Neuronal stem cell (in vitro differentiated cells): ENCODE data around the gene PCDHGC4.

ENCODE experiments used
- DNase-seq: peaks from one replicate; pipeline ENCODE4 v3.0.0-alpha.2; 2013; ENCODE audit warnings: low spot score
- H2AFZ ChIP-seq: one replicate; pipeline ENCODE4 v1.6.1; 2013; ENCODE audit warnings: mild to moderate bottlenecking, low read length, inconsistent platforms
- H2AK5ac ChIP-seq: 2 replicates; pipeline ENCODE4 v1.6.1; 2013; ENCODE audit warnings: low read depth, mild to moderate bottlenecking, inconsistent platforms, low read length, moderate library complexity, mixed read lengths
- H2BK120ac ChIP-seq: 2 replicates; pipeline ENCODE4 v1.6.1; 2013; ENCODE audit warnings: low read depth, mild to moderate bottlenecking, inconsistent platforms, low read length, moderate library complexity, mixed read lengths
- H2BK12ac ChIP-seq: one replicate; pipeline ENCODE4 v1.6.1; 2013; ENCODE audit warnings: low read length, inconsistent platforms
- H2BK15ac ChIP-seq: 2 replicates; pipeline ENCODE4 v1.6.1; 2013; ENCODE audit warnings: mild to moderate bottlenecking, low read length, inconsistent platforms, mixed read lengths
- H2BK5ac ChIP-seq: one replicate; pipeline ENCODE4 v1.6.1; 2013; ENCODE audit warnings: inconsistent platforms, mild to moderate bottlenecking, low read length, moderate library complexity
- H3K14ac ChIP-seq: one replicate; pipeline ENCODE4 v1.6.1; 2013; ENCODE audit warnings: low read length, inconsistent platforms
- H3K18ac ChIP-seq: 2 replicates; pipeline ENCODE4 v1.6.1; 2013; ENCODE audit warnings: low read length, inconsistent platforms
- H3K23ac ChIP-seq: 2 replicates; pipeline ENCODE4 v1.6.1; 2013; ENCODE audit warnings: low read depth, mild to moderate bottlenecking, mixed read lengths, low read length, inconsistent platforms; ENCODE audit not compliant: poor library complexity
- H3K27ac ChIP-seq: replicated peaks from 3 replicates; pipeline ENCODE4 v1.5.1; 2013; ENCODE audit warnings: low read length, inconsistent platforms
- H3K27me3 ChIP-seq, 3 experiments: 2 replicates each; pipeline ENCODE4 v1.6.1; 2013; ENCODE audit warnings: low read length in 3 of 3, mild to moderate bottlenecking in 2 of 3, inconsistent platforms in 1 of 3, low read depth in 1 of 3, mixed read lengths in 1 of 3, moderate library complexity in 1 of 3; ENCODE audit not compliant: control insufficient read depth in 3 of 3, insufficient read depth in 3 of 3
- H3K36me3 ChIP-seq, 2 donors: replicated peaks in 1 of 2; 2 replicates each; pipeline ENCODE4 v1.6.1; 2013; ENCODE audit warnings: low read length in 2 of 2; ENCODE audit not compliant: control insufficient read depth in 2 of 2, insufficient read depth in 2 of 2
- H3K4ac ChIP-seq: 2 replicates; pipeline ENCODE4 v1.6.1; 2013; ENCODE audit warnings: inconsistent platforms, mild to moderate bottlenecking, low read length, moderate library complexity
- H3K4me1 ChIP-seq, 2 donors: 1 replicate in 1 of 2; 2 replicates in 1 of 2; pipeline ENCODE4 v1.6.1; 2013; ENCODE audit warnings: low read length in 2 of 2, low read depth in 1 of 2; ENCODE audit not compliant: control insufficient read depth in 2 of 2, insufficient read depth in 1 of 2
- H3K4me2 ChIP-seq: one replicate; pipeline ENCODE4 v1.6.1; 2013; ENCODE audit warnings: mild to moderate bottlenecking, low read length, inconsistent platforms; ENCODE audit not compliant: insufficient read depth, poor library complexity, severe bottlenecking
- H3K4me3 ChIP-seq, 2 donors: 2 replicates each; pipeline ENCODE4 v1.5.1; 2013; ENCODE audit warnings: low read length in 2 of 2, mild to moderate bottlenecking in 2 of 2, inconsistent platforms in 1 of 2, moderate library complexity in 1 of 2
- H3K79me1 ChIP-seq: one replicate; pipeline ENCODE4 v1.6.1; 2013; ENCODE audit warnings: low read depth, mild to moderate bottlenecking, inconsistent platforms, low read length, moderate library complexity
- H3K9ac ChIP-seq: one replicate; pipeline ENCODE4 v1.6.1; 2013; ENCODE audit warnings: mild to moderate bottlenecking, low read depth, low read length, inconsistent platforms; ENCODE audit not compliant: poor library complexity
- H3K9me3 ChIP-seq, 2 donors: replicated peaks in 1 of 2; 2 replicates each; pipeline versions ENCODE3 to v1.6.1; 2013; ENCODE audit warnings: low read length in 2 of 2, mild to moderate bottlenecking in 2 of 2, inconsistent platforms in 1 of 2, low read depth in 1 of 2, mixed read lengths in 1 of 2, moderate library complexity in 1 of 2; ENCODE audit not compliant: control insufficient read depth in 2 of 2, insufficient read depth in 1 of 2
- H4K8ac ChIP-seq: one replicate; pipeline ENCODE4 v1.6.1; 2013; ENCODE audit warnings: low read depth, mild to moderate bottlenecking, inconsistent platforms, low read length, moderate library complexity
- H4K91ac ChIP-seq: one replicate; pipeline ENCODE4 v1.6.1; 2013; ENCODE audit warnings: low read length, low read depth, mild to moderate bottlenecking, inconsistent platforms; ENCODE audit not compliant: poor library complexity
- WGBS, 2 donors: extraction: QIAGEN DNeasy Blood & Tissue Kit; methylation state at CpG; one replicate each; pipeline ENCODE4 v1.1.7; 2013; ENCODE audit warnings: missing lambda C conversion rate in 2 of 2, mixed read lengths in 1 of 2; ENCODE audit not compliant: insufficient read length in 2 of 2, insufficient replicate concordance in 1 of 2; ENCODE audit errors: extremely low coverage in 2 of 2; 5-methylcytosine and 5-hydroxymethylcytosine counted together

PCDHGC4 gene

DNA sequence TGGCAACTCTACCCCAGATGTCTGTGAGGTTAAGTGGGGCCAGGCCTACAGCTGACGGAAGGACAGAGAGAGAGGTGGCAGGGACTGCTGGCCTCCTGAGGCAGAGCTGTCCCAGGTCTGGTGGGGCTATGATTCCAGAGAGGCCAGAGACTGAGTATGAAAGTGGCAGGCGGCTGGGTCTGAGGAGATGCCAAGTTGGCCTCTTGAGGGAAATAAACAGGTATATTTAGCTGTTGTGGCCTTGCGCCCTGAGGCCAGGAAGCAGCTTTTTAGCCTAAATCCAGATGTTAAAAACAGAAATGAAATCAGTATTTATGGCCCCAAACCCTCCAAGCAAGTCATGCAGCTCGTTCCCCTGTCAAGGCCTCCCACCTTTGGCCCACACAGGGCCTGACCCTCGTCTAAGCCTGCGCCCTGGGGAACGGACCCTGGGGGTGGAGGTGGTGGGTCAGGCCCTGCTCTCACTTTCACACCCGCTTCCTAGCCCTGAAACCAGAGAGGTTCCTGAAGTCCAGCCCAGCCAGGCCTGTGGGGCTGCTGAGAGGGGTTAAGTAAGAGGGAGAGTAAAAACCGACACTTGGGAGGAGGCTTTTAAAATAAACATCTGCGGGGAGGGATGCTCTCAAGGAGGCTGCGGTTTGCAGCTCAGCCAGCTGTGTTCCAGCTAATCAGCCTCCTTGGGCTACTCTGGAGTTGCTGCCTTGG, 22.7 kb downstream of the PCDHGC4 start:
- Histone ChIP-seq H3K4me2 (no peak overlapping the region), H2BK120ac (peak overlapping the region; percentile 56), H4K91ac (no peak overlapping the region), H3K4ac (no peak overlapping the region), H2BK15ac (peak overlapping the region; percentile 40), H3K18ac (peak overlapping the region; percentile 91), H2AK5ac (peak overlapping the region; percentile 83), H3K4me3 (no peak overlapping the region), H3K79me1 (no peaks in the 10 kb centered on the region), H2AFZ (no peak overlapping the region), H3K14ac (no peak overlapping the region), H3K36me3 (peaks cover 33 to 48% of the 10 kb centered on the region in 2 donors), H2BK5ac (peak overlapping the region; percentile 82), H2BK12ac (peak overlapping the region; percentile 18), H3K9me3 (peaks cover 0 to 2% of the 10 kb centered on the region in 2 donors), H3K23ac (no peak overlapping the region), H3K27me3 (no peaks in the 10 kb centered on the region), H3K9ac (peak overlapping the region; percentile 53), H4K8ac (no peak overlapping the region), H3K27ac (peak overlapping the region; percentile 92), H3K4me1 (peaks cover 27 to 29% of the 10 kb centered on the region in 2 donors)
- no CpG with 5 or more reads among the region's 11 CpGs for WGBS, 2 donors
- DNase-seq, result no peak

DNA sequence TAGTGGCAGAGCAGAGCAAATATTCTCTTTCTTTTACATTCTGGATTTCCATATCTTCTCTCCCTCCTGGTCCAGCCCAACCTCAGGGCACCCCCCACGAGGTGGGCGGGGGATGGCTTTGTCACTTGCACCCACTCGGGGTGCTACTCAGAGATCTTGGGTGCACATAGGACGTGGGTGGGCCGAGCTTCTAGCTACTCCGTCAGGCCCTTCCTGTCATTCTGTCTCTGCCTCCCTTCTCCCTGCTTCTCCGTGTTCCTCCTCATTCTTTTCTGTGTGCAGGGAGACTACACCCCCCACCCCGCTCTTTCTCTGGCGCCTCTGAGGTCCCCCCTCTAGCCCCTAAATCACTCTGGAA, 23.6 kb downstream of the PCDHGC4 start:
- H3K9ac ChIP-seq, result no peak overlapping the region
- no peak for DNase-seq
- H3K79me1 ChIP-seq, result no peaks in the 10 kb centered on the region
- H3K4ac ChIP-seq, result no peak overlapping the region
- peak overlapping the region; percentile 91 for H3K18ac ChIP-seq
- H3K36me3 ChIP-seq, result peaks cover 33 to 48% of the 10 kb centered on the region in 2 donors
- H3K14ac ChIP-seq, result no peak overlapping the region
- peaks cover 0 to 2% of the 10 kb centered on the region in 2 donors for H3K9me3 ChIP-seq
- no peak overlapping the region for H2BK15ac ChIP-seq
- peak overlapping the region; percentile 81 for H2AFZ ChIP-seq
- peak overlapping the region; percentile 92 for H3K27ac ChIP-seq
- H3K4me2 ChIP-seq, result no peak overlapping the region
- no CpG with 5 or more reads among the region's 9 CpGs for WGBS, 2 donors
- peak overlapping the region; percentile 82 for H2BK5ac ChIP-seq
- H2BK12ac ChIP-seq, result no peak overlapping the region
- no peak overlapping the region for H4K8ac ChIP-seq
- no peak overlapping the region for H3K23ac ChIP-seq
- H3K4me1 ChIP-seq, result peaks cover 30 to 35% of the 10 kb centered on the region in 2 donors
- peak overlapping the region in 1 of 2 donors; percentile 18 for H3K4me3 ChIP-seq
- no peak overlapping the region for H4K91ac ChIP-seq
- H2BK120ac ChIP-seq, result peak overlapping the region; percentile 56
- H3K27me3 ChIP-seq, result no peaks in the 10 kb centered on the region
- no peak overlapping the region for H2AK5ac ChIP-seq

DNA sequence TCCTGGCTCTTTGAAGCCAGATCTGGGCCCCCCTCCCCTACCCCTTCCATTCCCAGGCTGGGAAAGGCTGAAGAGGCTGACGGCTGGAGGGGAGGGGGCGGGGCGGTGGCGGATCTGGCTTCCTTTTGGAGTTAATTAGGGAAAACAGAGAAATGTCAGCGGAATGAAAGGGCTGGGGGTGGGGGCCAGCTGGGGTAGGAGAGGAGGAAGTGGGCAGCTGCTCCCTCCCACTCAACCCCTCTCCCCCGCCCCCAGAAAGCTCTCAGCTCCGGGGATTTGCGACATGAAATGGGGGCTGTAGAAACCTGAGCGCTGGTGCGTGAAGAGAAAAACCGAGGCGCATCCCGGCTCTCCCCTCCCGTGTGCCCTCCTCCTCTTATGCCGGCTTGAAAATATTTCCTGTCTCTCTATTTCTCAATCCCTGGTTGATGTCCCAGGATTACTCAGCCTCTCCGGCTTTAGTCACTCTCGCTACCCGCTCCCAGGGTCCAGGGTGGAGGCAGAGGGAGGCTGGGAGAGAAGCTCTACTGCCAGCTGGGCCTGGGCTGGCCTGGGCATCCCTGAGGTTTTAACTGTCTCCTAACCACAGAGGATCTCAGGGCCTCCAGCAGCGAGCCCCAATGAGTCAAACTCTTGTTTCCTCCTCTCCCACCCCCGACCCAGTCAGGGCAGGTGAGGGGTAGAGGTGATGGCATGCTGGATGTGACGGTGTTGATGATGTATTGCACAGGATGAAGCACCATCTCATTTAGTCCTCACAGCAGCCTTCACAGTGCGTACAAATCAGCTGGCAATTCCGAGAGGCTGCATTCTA, 24.2 kb downstream of the PCDHGC4 start:
- peak overlapping the region; percentile 29 for H3K4ac ChIP-seq
- peak; percentile 93 for DNase-seq
- no CpG with 5 or more reads among the region's 23 CpGs for WGBS, 2 donors
- peak overlapping the region; percentile 95 for H3K27ac ChIP-seq
- H2AFZ ChIP-seq, result peak overlapping the region; percentile 81
- peaks cover 30 to 35% of the 10 kb centered on the region in 2 donors for H3K4me1 ChIP-seq
- peak overlapping the region; percentile 50 for H3K4me2 ChIP-seq
- H2BK15ac ChIP-seq, result peak overlapping the region; percentile 24
- no peak overlapping the region for H4K8ac ChIP-seq
- peaks cover 30 to 43% of the 10 kb centered on the region in 2 donors for H3K36me3 ChIP-seq
- no peak overlapping the region for H3K23ac ChIP-seq
- no peaks in the 10 kb centered on the region for H3K79me1 ChIP-seq
- peak overlapping the region; percentile 23 for H3K14ac ChIP-seq
- H2BK120ac ChIP-seq, result no peak overlapping the region
- H3K18ac ChIP-seq, result peak overlapping the region; percentile 83
- H3K9ac ChIP-seq, result peak overlapping the region; percentile 72
- H2BK5ac ChIP-seq, result peak overlapping the region; percentile 82
- peaks cover 0 to 2% of the 10 kb centered on the region in 2 donors for H3K9me3 ChIP-seq
- peak overlapping the region; percentile 38 for H2AK5ac ChIP-seq
- H4K91ac ChIP-seq, result no peak overlapping the region
- H3K4me3 ChIP-seq, result peak overlapping the region in 1 of 2 donors; percentile 18
- H3K27me3 ChIP-seq, result no peaks in the 10 kb centered on the region
- H2BK12ac ChIP-seq, result peak overlapping the region; percentile 52

DNA sequence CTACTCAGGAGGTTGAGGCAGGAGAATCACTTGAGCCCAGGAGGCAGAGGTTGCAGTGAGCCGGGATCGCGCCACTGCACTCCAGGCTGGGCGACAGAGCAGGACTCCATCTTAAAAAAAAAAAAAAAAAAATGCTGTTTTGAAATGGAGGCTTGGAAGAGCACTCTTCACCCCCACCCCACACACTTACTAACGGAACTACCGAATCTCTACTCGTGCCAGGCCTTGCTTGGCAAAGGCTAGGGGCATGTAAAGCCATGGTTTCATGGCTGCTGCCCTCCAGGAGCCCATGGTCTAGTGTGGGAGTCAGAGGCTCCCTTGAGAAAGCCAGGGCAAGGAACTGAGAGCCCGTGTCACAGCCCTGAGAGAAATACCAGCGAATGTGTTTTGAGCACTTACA, 25.3 kb downstream of the PCDHGC4 start:
- no peak overlapping the region for H3K4me2 ChIP-seq
- no peak overlapping the region for H2BK12ac ChIP-seq
- H3K27ac ChIP-seq, result no peak overlapping the region
- H3K79me1 ChIP-seq, result no peaks in the 10 kb centered on the region
- peak overlapping the region; percentile 38 for H2AK5ac ChIP-seq
- peaks cover 40 to 45% of the 10 kb centered on the region in 2 donors for H3K4me1 ChIP-seq
- peaks cover 0 to 2% of the 10 kb centered on the region in 2 donors for H3K9me3 ChIP-seq
- H3K23ac ChIP-seq, result no peak overlapping the region
- no peak overlapping the region for H4K91ac ChIP-seq
- no peak overlapping the region for H2AFZ ChIP-seq
- H3K18ac ChIP-seq, result peak overlapping the region; percentile 61
- WGBS, 2 donors, result no CpG with 5 or more reads among the region's 9 CpGs
- no peak for DNase-seq
- no peak overlapping the region for H2BK5ac ChIP-seq
- no peaks in the 10 kb centered on the region for H3K27me3 ChIP-seq
- H3K4me3 ChIP-seq, result no peak overlapping the region
- H3K36me3 ChIP-seq, result peaks cover 28 to 47% of the 10 kb centered on the region in 2 donors
- no peak overlapping the region for H4K8ac ChIP-seq
- no peak overlapping the region for H2BK15ac ChIP-seq
- no peak overlapping the region for H3K14ac ChIP-seq
- H3K9ac ChIP-seq, result no peak overlapping the region
- no peak overlapping the region for H3K4ac ChIP-seq
- no peak overlapping the region for H2BK120ac ChIP-seq
